ENCODE measurements around the gene GPRC5C. TPM values are rescaled to one million over a fixed set of nuclear protein-coding genes. Genes with fewer than 3 reads are reported as not detected.

Gene GPRC5C
- total and polyA plus RNA-seq, 11 donors = 22.2 to 59.9 (median 35.3) TPM

DNA sequence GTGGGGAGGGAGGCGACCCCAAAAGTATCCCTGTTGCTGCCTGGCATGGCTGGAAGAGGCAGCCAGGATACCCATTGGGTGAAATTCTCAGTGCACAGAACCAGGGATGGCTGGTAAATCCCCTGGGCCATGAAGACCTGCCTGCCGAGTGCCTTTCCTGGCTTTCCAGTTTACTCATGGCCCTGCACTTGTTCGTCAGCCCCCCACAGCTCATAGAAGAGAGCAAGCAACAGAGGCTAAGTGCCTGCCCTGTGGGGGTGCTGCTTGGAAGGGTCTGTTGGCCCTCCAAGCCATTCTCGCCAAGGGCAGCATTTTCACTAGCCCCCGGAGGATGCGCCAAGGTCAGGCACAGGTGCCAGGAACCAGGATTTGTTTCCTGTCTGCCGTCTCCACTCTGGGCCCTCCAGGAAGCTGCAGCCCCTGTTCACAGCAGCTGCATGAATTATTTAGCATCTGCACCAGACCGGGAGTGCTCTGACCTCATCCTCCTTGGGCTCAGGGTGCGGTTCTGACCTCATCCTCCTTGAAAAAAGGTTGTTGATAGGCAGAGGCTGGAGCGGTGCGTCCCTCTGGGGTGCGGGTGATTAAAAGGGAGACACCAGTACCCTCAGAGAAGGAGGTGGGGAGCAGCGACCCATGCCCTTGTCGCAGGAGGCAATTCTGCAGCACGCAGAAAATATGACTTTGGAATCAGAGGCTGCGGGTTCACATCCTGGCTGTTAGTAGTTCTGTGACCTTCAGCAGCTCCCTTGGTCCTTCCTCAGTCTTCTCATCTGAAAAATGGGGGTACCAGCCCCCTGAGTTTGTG lies 20.3 kb downstream of the GPRC5C start:
- no peak for TF ChIP-seq POLR2A (IDR thresholded peaks at IDR 0.05)
- TF ChIP-seq, protein P1, sequence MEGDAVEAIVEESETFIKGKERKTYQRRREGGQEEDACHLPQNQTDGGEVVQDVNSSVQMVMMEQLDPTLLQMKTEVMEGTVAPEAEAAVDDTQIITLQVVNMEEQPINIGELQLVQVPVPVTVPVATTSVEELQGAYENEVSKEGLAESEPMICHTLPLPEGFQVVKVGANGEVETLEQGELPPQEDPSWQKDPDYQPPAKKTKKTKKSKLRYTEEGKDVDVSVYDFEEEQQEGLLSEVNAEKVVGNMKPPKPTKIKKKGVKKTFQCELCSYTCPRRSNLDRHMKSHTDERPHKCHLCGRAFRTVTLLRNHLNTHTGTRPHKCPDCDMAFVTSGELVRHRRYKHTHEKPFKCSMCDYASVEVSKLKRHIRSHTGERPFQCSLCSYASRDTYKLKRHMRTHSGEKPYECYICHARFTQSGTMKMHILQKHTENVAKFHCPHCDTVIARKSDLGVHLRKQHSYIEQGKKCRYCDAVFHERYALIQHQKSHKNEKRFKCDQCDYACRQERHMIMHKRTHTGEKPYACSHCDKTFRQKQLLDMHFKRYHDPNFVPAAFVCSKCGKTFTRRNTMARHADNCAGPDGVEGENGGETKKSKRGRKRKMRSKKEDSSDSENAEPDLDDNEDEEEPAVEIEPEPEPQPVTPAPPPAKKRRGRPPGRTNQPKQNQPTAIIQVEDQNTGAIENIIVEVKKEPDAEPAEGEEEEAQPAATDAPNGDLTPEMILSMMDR (IDR thresholded peaks at IDR 0.05) = no peak
- DNase-seq = peak in 3 of 5 donors; percentile 47 to 67 (median 59)

GRCh38 chr17:74452841-74453661 lies 21.2 kb downstream of the GPRC5C start:
- Histone ChIP-seq H3K27ac (peak overlapping the region; percentile 21 to 99 (median 92)), H3K27me3 (peaks cover 0 to 5% (median 0%) of the 10 kb centered on the region in 9 donors), H3K4me1 (peaks cover 8 to 74% (median 40%) of the 10 kb centered on the region in 12 donors), H3K36me3 (peaks cover 0 to 3% (median 0%) of the 10 kb centered on the region in 9 donors), H3K9me3 (no peaks in the 10 kb centered on the region), H3K4me3 (peak overlapping the region in 10 of 12 donors; percentile 36 to 57 (median 52))
- TF ChIP-seq, protein P1 (IDR thresholded peaks at IDR 0.05) = no peak
- TF ChIP-seq POLR2A (IDR thresholded peaks at IDR 0.05) = no peak
- 51 to 63% (median 59%) methylated on average over 15 to 22 of the region's 22 CpGs for WGBS, 4 donors
- ATAC-seq (no peak), DNase-seq (peak in 2 of 5 donors; percentile 48 to 67)
- intact Hi-C loops (cut with DNase I) = loop anchor here in 6 of 10 donors (5.0 to 10.0 kb wide), 5 partner anchors 148 to 248 kb away; partner anchors contain the start of genes TTYH2 (in 4 of the 6) and RPL38 (in 2 of the 6)

More for the DNA sequence above, 20.3 kb downstream of the GPRC5C start:
- ATAC-seq = peak in 1 of 4 donors; percentile 49
- H3K4me1 ChIP-seq = peaks cover 8 to 73% (median 37%) of the 10 kb centered on the region in 12 donors
- H3K9me3 ChIP-seq = no peaks in the 10 kb centered on the region
- peak overlapping the region in 11 of 12 donors; percentile 38 to 99 (median 90) for H3K27ac ChIP-seq
- peaks cover 0 to 11% (median 0%) of the 10 kb centered on the region in 9 donors for H3K36me3 ChIP-seq
- H3K4me3 ChIP-seq = no peak overlapping the region
- 46 to 53% (median 53%) methylated on average over 12 to 16 of the region's 16 CpGs for WGBS, 4 donors
- intact Hi-C loops (cut with DNase I) = loop anchor here in 6 of 10 donors (5.0 to 10.0 kb wide), 5 partner anchors 147 to 247 kb away; partner anchors contain the start of genes TTYH2 (in 4 of the 6) and RPL38 (in 2 of the 6)
- peaks cover 0 to 5% (median 0%) of the 10 kb centered on the region in 9 donors for H3K27me3 ChIP-seq

GRCh38 chr17:74453665-74454196 lies 21.8 kb downstream of the GPRC5C start:
- intact Hi-C loops (cut with DNase I) = loop anchor here in 6 of 10 donors (1.0 to 10.0 kb wide), 7 partner anchors 21 to 249 kb away; partner anchors contain the start of genes TTYH2 (in 4 of the 6), RPL38 (in 2 of the 6) and GPRC5C (in 1 of the 6)
- Histone ChIP-seq H3K27me3 (peaks cover 0 to 5% (median 0%) of the 10 kb centered on the region in 9 donors), H3K9me3 (no peaks in the 10 kb centered on the region), H3K4me3 (peak overlapping the region in 11 of 12 donors; percentile 36 to 57 (median 51)), H3K4me1 (peaks cover 8 to 67% (median 40%) of the 10 kb centered on the region in 12 donors), H3K36me3 (no peaks in the 10 kb centered on the region), H3K27ac (peak overlapping the region; percentile 21 to 99 (median 92))
- ATAC-seq (peak in 2 of 4 donors; percentile 1), DNase-seq (peak in 2 of 5 donors; percentile 95 to 96)
- TF ChIP-seq, protein P1 (IDR thresholded peaks at IDR 0.05) = peak in 2 of 12 donors; percentile 9 to 14
- no peak for TF ChIP-seq POLR2A (IDR thresholded peaks at IDR 0.05)
- 2 to 6% (median 3%) methylated on average over 9 to 43 of the region's 43 CpGs for WGBS, 4 donors

Measured in heart left ventricle (tissue), 16 donors.